OCI-LY7 (cell line): Measurements from ENCODE around the gene PEBP1.

Source experiments
- EZH2phosphoT487 ChIP-seq: fragments of 200-600 bp; sonication (generic); IDR thresholded peaks from 2 replicates; pipeline ENCODE4 v1.6.1; 2018; ENCODE audit warnings: low read depth, borderline replicate concordance, mild to moderate bottlenecking, mixed run types, antibody characterized with exemption, low read length, moderate library complexity, mixed read lengths
- TF ChIP-seq, protein P1 (sequence below): fragments of 200-600 bp; sonication (generic); conservative IDR thresholded peaks from 2 replicates; pipeline ENCODE4 v1.5.1; 2014; ENCODE audit warnings: mild to moderate bottlenecking, antibody characterized with exemption, low read length, moderate library complexity, mixed read lengths

DNA sequence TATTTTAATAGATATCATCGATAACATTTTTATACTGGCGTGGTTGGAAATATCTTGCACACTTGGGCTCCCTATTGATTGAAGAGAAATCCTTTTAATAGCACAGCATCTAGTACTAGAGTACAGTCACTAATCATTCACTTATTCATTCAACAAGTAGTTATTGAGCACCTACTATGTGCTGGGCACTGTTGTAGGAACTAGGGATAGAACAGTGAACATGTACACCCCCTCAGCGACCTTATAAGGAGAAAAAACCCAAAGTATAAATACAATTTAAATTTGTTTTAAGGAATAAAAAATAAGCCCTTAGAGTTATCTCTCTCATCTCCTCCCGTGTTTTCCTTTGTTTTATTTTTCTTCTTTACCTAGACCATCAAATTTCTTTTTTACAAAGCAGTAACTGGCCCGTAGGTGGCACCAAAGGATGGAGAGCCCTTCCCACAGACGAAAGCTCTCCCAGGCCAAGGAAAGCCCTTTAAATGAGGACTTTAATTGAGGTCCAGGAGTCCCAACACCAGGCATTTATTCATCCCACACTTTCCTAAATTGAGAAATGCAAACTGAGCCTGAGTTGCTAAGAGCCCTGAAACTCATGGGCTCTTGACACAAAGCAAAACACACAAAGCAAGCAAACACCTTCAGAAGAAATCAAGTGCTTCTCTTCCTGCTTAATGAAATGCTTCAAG, 29.0 kb downstream of the PEBP1 start:
- TF ChIP-seq, protein P1, sequence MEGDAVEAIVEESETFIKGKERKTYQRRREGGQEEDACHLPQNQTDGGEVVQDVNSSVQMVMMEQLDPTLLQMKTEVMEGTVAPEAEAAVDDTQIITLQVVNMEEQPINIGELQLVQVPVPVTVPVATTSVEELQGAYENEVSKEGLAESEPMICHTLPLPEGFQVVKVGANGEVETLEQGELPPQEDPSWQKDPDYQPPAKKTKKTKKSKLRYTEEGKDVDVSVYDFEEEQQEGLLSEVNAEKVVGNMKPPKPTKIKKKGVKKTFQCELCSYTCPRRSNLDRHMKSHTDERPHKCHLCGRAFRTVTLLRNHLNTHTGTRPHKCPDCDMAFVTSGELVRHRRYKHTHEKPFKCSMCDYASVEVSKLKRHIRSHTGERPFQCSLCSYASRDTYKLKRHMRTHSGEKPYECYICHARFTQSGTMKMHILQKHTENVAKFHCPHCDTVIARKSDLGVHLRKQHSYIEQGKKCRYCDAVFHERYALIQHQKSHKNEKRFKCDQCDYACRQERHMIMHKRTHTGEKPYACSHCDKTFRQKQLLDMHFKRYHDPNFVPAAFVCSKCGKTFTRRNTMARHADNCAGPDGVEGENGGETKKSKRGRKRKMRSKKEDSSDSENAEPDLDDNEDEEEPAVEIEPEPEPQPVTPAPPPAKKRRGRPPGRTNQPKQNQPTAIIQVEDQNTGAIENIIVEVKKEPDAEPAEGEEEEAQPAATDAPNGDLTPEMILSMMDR, result peak; percentile 77
- no peak for TF ChIP-seq EZH2phosphoT487
